Measurements from ENCODE around the gene STAMBPL1. TPM values are rescaled to one million over a fixed set of nuclear protein-coding genes. Genes with fewer than 3 reads are reported as not detected.

The STAMBPL1 gene
- total RNA-seq, 1 donor from 2014 or later = 15.7 TPM

DNA sequence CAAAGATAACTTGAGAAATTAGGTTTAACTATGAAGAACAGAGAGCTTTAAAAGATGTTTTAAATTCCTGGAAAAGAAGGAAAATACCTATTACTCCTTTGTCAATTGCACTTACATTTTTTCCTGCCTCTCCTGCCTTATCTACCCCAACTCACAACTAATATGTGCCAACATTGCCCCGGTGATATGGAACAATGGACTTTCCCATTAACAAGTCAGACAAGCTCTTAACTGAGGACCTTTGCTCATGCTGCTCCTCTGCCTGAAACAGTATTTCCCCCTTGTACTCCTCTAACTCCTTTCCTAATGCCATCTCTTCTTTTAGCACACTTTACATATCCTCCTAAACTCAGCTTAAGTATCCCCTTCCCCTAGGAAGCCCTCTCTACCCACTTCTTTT lies 77.3 kb downstream of the STAMBPL1 start:
- Histone ChIP-seq H3K27me3 (no peaks in the 10 kb centered on the region), H3K36me3 (peaks cover 0 to 1% of the 10 kb centered on the region in 2 donors), H3K27ac (no peak overlapping the region), H3K4me1 (peaks cover 13% of the 10 kb centered on the region), H3K9me3 (no peaks in the 10 kb centered on the region), H3K4me3 (no peak overlapping the region)
- TF ChIP-seq POLR2A (IDR thresholded peaks at IDR 0.05) (no peak), POLR2AphosphoS5 (IDR thresholded peaks at IDR 0.05; ENCODE audit: insufficient read depth in 1 of 2, low read depth in 1 of 2) (no peak)
- TF ChIP-seq, protein P1, sequence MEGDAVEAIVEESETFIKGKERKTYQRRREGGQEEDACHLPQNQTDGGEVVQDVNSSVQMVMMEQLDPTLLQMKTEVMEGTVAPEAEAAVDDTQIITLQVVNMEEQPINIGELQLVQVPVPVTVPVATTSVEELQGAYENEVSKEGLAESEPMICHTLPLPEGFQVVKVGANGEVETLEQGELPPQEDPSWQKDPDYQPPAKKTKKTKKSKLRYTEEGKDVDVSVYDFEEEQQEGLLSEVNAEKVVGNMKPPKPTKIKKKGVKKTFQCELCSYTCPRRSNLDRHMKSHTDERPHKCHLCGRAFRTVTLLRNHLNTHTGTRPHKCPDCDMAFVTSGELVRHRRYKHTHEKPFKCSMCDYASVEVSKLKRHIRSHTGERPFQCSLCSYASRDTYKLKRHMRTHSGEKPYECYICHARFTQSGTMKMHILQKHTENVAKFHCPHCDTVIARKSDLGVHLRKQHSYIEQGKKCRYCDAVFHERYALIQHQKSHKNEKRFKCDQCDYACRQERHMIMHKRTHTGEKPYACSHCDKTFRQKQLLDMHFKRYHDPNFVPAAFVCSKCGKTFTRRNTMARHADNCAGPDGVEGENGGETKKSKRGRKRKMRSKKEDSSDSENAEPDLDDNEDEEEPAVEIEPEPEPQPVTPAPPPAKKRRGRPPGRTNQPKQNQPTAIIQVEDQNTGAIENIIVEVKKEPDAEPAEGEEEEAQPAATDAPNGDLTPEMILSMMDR (IDR thresholded peaks at IDR 0.05) = no peak
- no peak for DNase-seq (ENCODE audit: extremely low spot score in 2 of 2)
- intact Hi-C loops (cut with DNase I) = no loop called here

DNA sequence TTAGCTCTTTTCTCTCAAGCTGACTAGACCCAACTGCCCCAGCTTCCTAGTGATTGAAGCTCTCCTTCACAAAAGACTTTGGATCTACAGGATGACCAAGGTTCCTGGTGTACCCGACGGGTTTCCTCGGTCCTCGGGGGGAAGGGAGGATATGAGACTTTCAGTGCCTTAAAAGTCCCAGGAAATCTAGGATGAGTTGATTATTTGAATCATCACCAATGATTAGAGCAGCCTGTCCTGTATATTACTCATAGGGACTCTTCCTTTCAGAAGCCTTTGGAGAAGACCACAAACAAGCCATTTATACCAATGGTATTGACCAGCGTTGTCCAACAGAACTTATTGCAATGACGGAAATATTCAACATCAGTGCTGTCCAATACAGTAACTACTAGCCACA lies 78.7 kb downstream of the STAMBPL1 start:
- no peak for DNase-seq (ENCODE audit: extremely low spot score in 2 of 2)
- H3K27ac ChIP-seq = no peak overlapping the region
- H3K27me3 ChIP-seq = no peaks in the 10 kb centered on the region
- peaks cover under 1% of the 10 kb centered on the region for H3K4me1 ChIP-seq
- TF ChIP-seq POLR2AphosphoS5 (IDR thresholded peaks at IDR 0.05; ENCODE audit: insufficient read depth in 1 of 2, low read depth in 1 of 2) (no peak), POLR2A (IDR thresholded peaks at IDR 0.05) (no peak)
- TF ChIP-seq, protein P1 (IDR thresholded peaks at IDR 0.05) = no peak
- H3K36me3 ChIP-seq = no peaks in the 10 kb centered on the region
- no peak overlapping the region for H3K4me3 ChIP-seq
- H3K9me3 ChIP-seq = no peaks in the 10 kb centered on the region
- intact Hi-C loops (cut with DNase I) = no loop called here

- no peaks in the 10 kb centered on the region for H3K9me3 ChIP-seq
- H3K36me3 ChIP-seq = no peaks in the 10 kb centered on the region
- no peak for DNase-seq (ENCODE audit: extremely low spot score in 2 of 2)
- peaks cover 7% of the 10 kb centered on the region for H3K4me1 ChIP-seq
- TF ChIP-seq, protein P1 (IDR thresholded peaks at IDR 0.05) = no peak
- TF ChIP-seq POLR2A (IDR thresholded peaks at IDR 0.05) (no peak), POLR2AphosphoS5 (IDR thresholded peaks at IDR 0.05; ENCODE audit: insufficient read depth in 1 of 2, low read depth in 1 of 2) (no peak)
- intact Hi-C loops (cut with DNase I) = no loop called here
- no peak overlapping the region for H3K4me3 ChIP-seq
- no peaks in the 10 kb centered on the region for H3K27me3 ChIP-seq
- H3K27ac ChIP-seq = no peak overlapping the region
Measured at GRCh38 chr10:88960802-88961201, 80.8 kb downstream of the STAMBPL1 start.

- intact Hi-C loops (cut with DNase I) = no loop called here
- H3K4me3 ChIP-seq = no peak overlapping the region
Measured at GRCh38 chr10:88961266-88961665, 81.2 kb downstream of the STAMBPL1 start.

GRCh38 chr10:88962336-88962735 lies 82.3 kb downstream of the STAMBPL1 start:
- intact Hi-C loops (cut with DNase I) = no loop called here
- no peak for TF ChIP-seq POLR2A (IDR thresholded peaks at IDR 0.05)
- TF ChIP-seq POLR2AphosphoS5 (IDR thresholded peaks at IDR 0.05; ENCODE audit: insufficient read depth in 1 of 2, low read depth in 1 of 2) = no peak
- TF ChIP-seq, protein P1 (IDR thresholded peaks at IDR 0.05) = no peak

More at GRCh38 chr10:88961266-88961665, 81.2 kb downstream of the STAMBPL1 start:
- H3K4me1 ChIP-seq = peaks cover 7% of the 10 kb centered on the region
- no peaks in the 10 kb centered on the region for H3K9me3 ChIP-seq
- DNase-seq (ENCODE audit: extremely low spot score in 2 of 2) = no peak
- H3K27me3 ChIP-seq = no peaks in the 10 kb centered on the region
- no peak for TF ChIP-seq POLR2A (IDR thresholded peaks at IDR 0.05)
- TF ChIP-seq, protein P1 (IDR thresholded peaks at IDR 0.05) = no peak
- no peaks in the 10 kb centered on the region for H3K36me3 ChIP-seq
- no peak overlapping the region for H3K27ac ChIP-seq

More at GRCh38 chr10:88962336-88962735, 82.3 kb downstream of the STAMBPL1 start:
- no peak overlapping the region for H3K27ac ChIP-seq
- H3K9me3 ChIP-seq = no peaks in the 10 kb centered on the region
- H3K4me3 ChIP-seq = no peak overlapping the region
- H3K27me3 ChIP-seq = no peaks in the 10 kb centered on the region
- no peak for DNase-seq (ENCODE audit: extremely low spot score in 2 of 2)
- H3K4me1 ChIP-seq = peaks cover 7% of the 10 kb centered on the region
- no peaks in the 10 kb centered on the region for H3K36me3 ChIP-seq

Measured in vagina (tissue), 2 donors.